Fibroblast of upper back skin (primary cell): ENCODE data around the gene COL7A1.
"Not testable (repeated sequence)": the region's sequence is repeated elsewhere in the genome, so short reads cannot be mapped to it uniquely, and the experiment has no call there.

Source experiments
- DNase-seq: peaks from one replicate; pipeline ENCODE4 v3.0.0-alpha.2; 2013

Gene COL7A1

GRCh38 chr3:48535578-48535977 is 59.6 kb downstream of the COL7A1 start:
- DNase-seq, result no peak

GRCh38 chr3:48532977-48533337 is 62.2 kb downstream of the COL7A1 start:
- no peak for DNase-seq

DNA sequence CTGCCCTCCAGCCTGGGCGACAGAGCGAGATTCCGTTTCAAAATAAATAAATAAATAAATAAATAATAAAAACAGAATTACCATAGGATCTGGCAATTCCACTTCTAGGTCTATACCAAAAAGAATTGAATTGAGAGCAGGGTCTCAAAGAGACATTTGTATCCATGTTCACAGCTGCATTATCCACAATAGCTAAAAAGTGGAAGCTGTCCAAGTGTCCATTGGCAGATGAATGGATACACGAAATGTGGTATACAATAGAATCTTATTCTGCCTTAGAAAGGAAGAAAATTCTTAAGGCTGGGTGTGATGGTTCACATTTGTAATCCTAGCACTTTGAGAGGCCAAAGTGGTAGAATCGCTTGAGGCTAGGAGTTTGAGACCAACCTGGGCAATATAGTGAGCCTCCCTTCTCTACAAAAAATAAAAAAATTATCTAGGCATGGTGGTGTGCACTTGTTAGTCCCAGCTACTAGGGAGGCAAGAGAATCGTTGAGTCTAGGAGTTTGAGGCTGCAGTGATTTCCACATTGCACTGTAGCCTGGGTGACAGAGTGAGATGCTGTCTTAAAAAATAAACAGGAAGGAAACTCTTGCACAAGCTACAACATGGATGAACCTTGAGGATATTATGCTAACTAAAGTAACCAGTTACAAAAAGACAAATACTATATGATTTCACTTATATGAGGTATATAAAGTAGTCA is 62.7 kb downstream of the COL7A1 start:
- no peak for DNase-seq

GRCh38 chr3:48530701-48531100 is 64.4 kb downstream of the COL7A1 start:
- DNase-seq, result not testable (repeated sequence)

DNA sequence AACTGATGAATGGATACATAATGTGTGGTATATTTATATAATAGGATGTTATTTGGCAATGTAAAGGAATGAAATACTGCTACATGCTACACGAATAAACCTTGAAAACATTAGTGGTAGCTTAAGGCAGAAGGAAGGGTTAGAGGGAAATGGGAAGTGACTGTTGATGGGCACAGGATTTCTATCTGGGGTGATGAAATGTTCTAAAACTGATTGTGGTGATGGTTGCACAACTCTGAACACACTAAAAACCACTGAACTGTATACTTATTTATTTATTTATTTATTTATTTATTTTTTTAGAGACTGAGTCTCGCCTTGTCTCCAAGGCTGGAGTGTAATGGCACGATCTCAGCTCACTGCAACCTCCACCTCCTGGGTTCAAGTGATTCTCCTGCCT is 66.4 kb downstream of the COL7A1 start:
- DNase-seq, result no peak

- no peak for DNase-seq
Observed at GRCh38 chr3:48528048-48528447, 67.1 kb downstream of the COL7A1 start.

DNA sequence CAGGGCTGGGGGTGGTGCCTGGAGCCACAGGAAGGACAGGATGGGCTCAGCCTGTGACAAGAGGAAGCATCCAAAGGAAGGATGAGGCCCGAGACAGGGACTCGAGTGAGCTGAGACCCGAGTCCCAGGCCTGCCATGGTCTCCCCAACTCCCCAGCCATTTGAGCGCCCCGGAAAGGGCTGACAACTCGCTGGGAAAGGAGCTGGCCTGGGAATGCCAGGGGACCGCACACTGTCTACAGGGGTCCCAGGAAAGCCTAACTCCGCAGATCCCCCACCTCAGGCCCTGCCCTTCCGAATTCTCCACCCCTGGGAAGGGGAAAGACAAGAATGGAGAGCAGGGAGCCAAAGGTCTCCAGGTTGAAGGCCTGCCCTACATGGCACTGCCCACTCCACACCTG is 70.2 kb downstream of the COL7A1 start:
- no peak for DNase-seq

DNA sequence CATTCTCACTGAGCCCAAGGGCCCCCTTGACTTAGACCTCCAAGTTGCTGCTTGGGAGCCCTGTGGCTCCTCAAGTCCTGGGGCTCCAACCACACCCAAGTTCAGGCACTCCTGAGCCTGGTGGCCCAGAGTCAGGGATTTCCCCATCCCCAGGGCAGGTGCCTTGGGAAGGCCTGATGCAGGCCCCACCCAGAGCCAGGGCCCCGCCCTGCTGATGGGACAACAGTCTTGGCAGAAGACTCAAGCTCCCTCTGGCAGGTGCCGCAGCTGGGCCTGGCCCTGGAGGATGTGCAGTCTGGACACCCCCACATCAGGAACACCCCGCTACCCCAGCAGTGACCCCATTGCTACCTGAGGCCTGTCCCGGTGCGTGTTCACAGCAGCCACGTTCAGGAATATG is 73.5 kb downstream of the COL7A1 start:
- DNase-seq, result no peak

DNA sequence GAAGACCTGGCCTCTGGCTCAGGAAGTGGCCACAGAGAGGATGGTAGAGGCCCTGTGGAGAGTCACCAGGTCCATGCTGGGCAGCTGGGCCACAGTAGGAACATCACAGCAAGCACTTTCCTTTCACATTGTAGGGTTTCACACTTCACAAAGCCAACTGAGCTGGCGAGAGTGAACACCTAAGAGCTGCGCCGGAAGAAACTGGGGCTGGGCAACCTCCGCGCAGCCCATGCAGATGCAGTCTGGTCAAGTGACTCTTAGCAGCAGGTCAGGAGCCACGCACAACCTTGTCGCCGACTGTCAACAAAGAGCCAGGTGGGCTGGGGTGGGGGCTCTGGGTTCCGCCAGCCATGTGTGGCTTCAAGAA is 75.9 kb downstream of the COL7A1 start:
- no peak for DNase-seq

- DNase-seq, result no peak
Observed at GRCh38 chr3:48518638-48519276, 76.4 kb downstream of the COL7A1 start.

- no peak for DNase-seq
Observed at GRCh38 chr3:48518069-48518468, 77.1 kb downstream of the COL7A1 start.

- no peak for DNase-seq
Observed at GRCh38 chr3:48516571-48516970, 78.6 kb downstream of the COL7A1 start.

GRCh38 chr3:48514431-48515227 is 80.5 kb downstream of the COL7A1 start:
- DNase-seq, result no peak
